ENCODE data around the gene DIS3L2. TPM values are rescaled to one million over a fixed set of nuclear protein-coding genes. Genes with fewer than 3 reads are reported as not detected.

Gene DIS3L2
- total RNA-seq, 1 donor from 2014 or later = 42.1 TPM

GRCh38 chr2:232200195-232200594 lies 238.7 kb downstream of the DIS3L2 start:
- Mint-ChIP-seq H3K36me3 (ENCODE audit: unreplicated experiment) (no peaks in the 10 kb centered on the region), H3K27me3 (ENCODE audit: unreplicated experiment) (no peaks in the 10 kb centered on the region), H3K27ac (ENCODE audit: unreplicated experiment) (no peak overlapping the region), H3K4me3 (ENCODE audit: unreplicated experiment) (no peak overlapping the region), H3K9me3 (ENCODE audit: unreplicated experiment) (no peaks in the 10 kb centered on the region), H3K4me1 (ENCODE audit: low read depth, unreplicated experiment) (no peaks in the 10 kb centered on the region)
- TF ChIP-seq, protein P1, sequence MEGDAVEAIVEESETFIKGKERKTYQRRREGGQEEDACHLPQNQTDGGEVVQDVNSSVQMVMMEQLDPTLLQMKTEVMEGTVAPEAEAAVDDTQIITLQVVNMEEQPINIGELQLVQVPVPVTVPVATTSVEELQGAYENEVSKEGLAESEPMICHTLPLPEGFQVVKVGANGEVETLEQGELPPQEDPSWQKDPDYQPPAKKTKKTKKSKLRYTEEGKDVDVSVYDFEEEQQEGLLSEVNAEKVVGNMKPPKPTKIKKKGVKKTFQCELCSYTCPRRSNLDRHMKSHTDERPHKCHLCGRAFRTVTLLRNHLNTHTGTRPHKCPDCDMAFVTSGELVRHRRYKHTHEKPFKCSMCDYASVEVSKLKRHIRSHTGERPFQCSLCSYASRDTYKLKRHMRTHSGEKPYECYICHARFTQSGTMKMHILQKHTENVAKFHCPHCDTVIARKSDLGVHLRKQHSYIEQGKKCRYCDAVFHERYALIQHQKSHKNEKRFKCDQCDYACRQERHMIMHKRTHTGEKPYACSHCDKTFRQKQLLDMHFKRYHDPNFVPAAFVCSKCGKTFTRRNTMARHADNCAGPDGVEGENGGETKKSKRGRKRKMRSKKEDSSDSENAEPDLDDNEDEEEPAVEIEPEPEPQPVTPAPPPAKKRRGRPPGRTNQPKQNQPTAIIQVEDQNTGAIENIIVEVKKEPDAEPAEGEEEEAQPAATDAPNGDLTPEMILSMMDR (IDR thresholded peaks at IDR 0.05; ENCODE audit: partially characterized antibody, unreplicated experiment) = no peak
- DNase-seq = no peak

DNA sequence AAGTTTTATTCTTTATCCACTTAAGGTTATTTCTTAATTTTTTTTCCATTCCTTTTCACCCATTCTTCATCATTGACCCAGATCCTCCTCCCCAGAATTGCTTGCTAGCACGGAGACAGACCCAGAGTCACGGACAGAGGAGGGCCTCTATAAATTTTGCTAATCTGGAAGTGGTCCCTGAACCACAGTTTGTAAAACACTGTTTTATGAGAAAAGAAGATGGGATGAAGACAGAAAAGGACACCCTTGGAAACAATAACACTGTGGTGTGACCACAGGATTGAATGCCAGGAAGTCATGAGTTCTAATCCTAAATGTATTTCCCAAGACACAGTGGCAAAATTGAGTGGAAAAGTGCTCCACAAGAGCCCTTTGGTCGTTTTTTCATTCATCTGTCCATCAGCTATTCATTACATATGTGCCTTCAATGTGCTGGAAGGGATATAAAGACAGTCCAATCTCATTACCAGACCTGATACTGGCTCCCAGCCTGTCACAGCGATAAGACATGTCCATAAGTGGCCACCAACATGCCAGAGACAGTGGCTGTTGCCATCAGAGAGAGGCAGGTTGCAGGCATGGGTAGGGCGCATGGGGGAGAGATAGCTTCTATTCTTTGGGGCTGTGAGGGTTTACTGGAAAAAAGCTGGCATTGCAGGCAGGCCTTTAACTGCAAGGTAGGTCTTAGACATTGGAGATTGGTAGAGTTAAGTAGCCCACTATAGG lies 241.8 kb downstream of the DIS3L2 start:
- Mint-ChIP-seq H3K36me3 (ENCODE audit: unreplicated experiment) (no peaks in the 10 kb centered on the region), H3K27ac (ENCODE audit: unreplicated experiment) (no peak overlapping the region), H3K9me3 (ENCODE audit: unreplicated experiment) (no peaks in the 10 kb centered on the region), H3K4me1 (ENCODE audit: low read depth, unreplicated experiment) (no peaks in the 10 kb centered on the region), H3K27me3 (ENCODE audit: unreplicated experiment) (no peaks in the 10 kb centered on the region), H3K4me3 (ENCODE audit: unreplicated experiment) (no peak overlapping the region)
- TF ChIP-seq, protein P1 (IDR thresholded peaks at IDR 0.05; ENCODE audit: partially characterized antibody, unreplicated experiment) = no peak
- no peak for DNase-seq

GRCh38 chr2:232203936-232204335 lies 242.4 kb downstream of the DIS3L2 start:
- Mint-ChIP-seq H3K9me3 (ENCODE audit: unreplicated experiment) (no peaks in the 10 kb centered on the region), H3K27ac (ENCODE audit: unreplicated experiment) (no peak overlapping the region)
- TF ChIP-seq, protein P1 (IDR thresholded peaks at IDR 0.05; ENCODE audit: partially characterized antibody, unreplicated experiment) = no peak

DNA sequence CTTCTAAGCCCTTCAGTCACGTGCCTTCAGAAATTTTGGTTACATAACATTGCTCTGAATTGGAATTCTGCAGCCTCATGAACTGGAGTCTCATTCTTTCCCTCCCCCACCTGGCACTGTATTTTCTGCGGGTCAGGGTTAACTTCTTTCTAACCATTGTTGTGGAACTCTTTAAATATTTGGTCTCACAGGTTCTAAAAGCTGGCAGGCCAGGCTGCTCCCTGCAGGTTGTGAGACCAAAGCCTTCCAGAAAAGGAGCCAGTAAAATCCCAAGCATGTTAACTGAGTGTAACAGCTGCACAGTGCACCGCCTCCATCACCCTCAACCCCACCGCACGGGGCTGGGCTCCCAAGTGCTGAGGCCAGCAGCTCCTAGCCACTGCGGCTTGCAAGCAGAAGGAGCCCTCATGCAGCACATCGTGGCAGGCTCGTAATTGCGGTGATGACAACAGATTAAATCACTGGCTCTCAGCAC lies 243.0 kb downstream of the DIS3L2 start:
- TF ChIP-seq, protein P1 (IDR thresholded peaks at IDR 0.05; ENCODE audit: partially characterized antibody, unreplicated experiment) = no peak
- H3K36me3 Mint-ChIP-seq (ENCODE audit: unreplicated experiment) = no peaks in the 10 kb centered on the region
- H3K4me1 Mint-ChIP-seq (ENCODE audit: low read depth, unreplicated experiment) = no peaks in the 10 kb centered on the region
- H3K9me3 Mint-ChIP-seq (ENCODE audit: unreplicated experiment) = peaks cover under 1% of the 10 kb centered on the region
- no peak overlapping the region for H3K27ac Mint-ChIP-seq (ENCODE audit: unreplicated experiment)
- no peak for DNase-seq
- H3K4me3 Mint-ChIP-seq (ENCODE audit: unreplicated experiment) = no peak overlapping the region
- no peaks in the 10 kb centered on the region for H3K27me3 Mint-ChIP-seq (ENCODE audit: unreplicated experiment)

More at GRCh38 chr2:232203936-232204335, 242.4 kb downstream of the DIS3L2 start:
- no peaks in the 10 kb centered on the region for H3K36me3 Mint-ChIP-seq (ENCODE audit: unreplicated experiment)
- DNase-seq = no peak
- no peaks in the 10 kb centered on the region for H3K27me3 Mint-ChIP-seq (ENCODE audit: unreplicated experiment)
- no peaks in the 10 kb centered on the region for H3K4me1 Mint-ChIP-seq (ENCODE audit: low read depth, unreplicated experiment)
- no peak overlapping the region for H3K4me3 Mint-ChIP-seq (ENCODE audit: unreplicated experiment)

- DNase-seq = no peak
- H3K36me3 Mint-ChIP-seq (ENCODE audit: unreplicated experiment) = peaks cover 9% of the 10 kb centered on the region
- H3K27ac Mint-ChIP-seq (ENCODE audit: unreplicated experiment) = no peak overlapping the region
- H3K4me1 Mint-ChIP-seq (ENCODE audit: low read depth, unreplicated experiment) = no peaks in the 10 kb centered on the region
- H3K4me3 Mint-ChIP-seq (ENCODE audit: unreplicated experiment) = no peak overlapping the region
- H3K27me3 Mint-ChIP-seq (ENCODE audit: unreplicated experiment) = no peaks in the 10 kb centered on the region
- peaks cover 2% of the 10 kb centered on the region for H3K9me3 Mint-ChIP-seq (ENCODE audit: unreplicated experiment)
- TF ChIP-seq, protein P1 (IDR thresholded peaks at IDR 0.05; ENCODE audit: partially characterized antibody, unreplicated experiment) = no peak
Measured at GRCh38 chr2:232207174-232207573, 245.7 kb downstream of the DIS3L2 start.
